HG03066 (cell line): ENCODE measurements around the gene RNASEH2C.
"Not testable (repeated sequence)": the region's sequence is repeated elsewhere in the genome, so short reads cannot be mapped to it uniquely, and the experiment has no call there.

ENCODE experiments used
- ATAC-seq: cut with Tn5 transposase; IDR thresholded peaks from one replicate; pipeline ENCODE4 v1.9.1; 2021; ENCODE audit warnings: low read depth; ENCODE audit not compliant: unreplicated experiment

Gene RNASEH2C

GRCh38 chr11:65692367-65692766 is 28.2 kb downstream of the RNASEH2C start:
- ATAC-seq, result no peak

DNA sequence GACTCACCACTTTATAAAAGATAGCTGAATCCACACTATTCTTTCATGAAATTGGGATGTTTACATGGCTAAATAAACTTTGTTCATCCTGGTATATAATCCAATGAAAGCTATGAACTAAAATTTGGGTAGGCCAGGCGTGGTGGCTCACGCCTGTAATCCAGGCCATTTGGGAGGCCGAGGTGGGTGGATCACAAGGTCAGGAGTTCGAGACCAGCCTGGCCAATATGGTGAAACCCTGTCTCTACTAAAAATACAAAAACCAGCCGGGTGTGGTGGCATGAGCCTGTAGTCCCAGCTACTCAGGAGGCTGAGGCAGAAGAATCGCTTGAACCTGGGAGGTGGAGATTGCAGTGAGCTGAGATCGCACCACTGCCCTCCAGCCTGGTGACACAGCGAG is 28.8 kb downstream of the RNASEH2C start:
- not testable (repeated sequence) for ATAC-seq

GRCh38 chr11:65685981-65686380 is 34.6 kb downstream of the RNASEH2C start:
- ATAC-seq, result no peak

GRCh38 chr11:65683480-65683879 is 37.1 kb downstream of the RNASEH2C start:
- ATAC-seq, result not testable (repeated sequence)

DNA sequence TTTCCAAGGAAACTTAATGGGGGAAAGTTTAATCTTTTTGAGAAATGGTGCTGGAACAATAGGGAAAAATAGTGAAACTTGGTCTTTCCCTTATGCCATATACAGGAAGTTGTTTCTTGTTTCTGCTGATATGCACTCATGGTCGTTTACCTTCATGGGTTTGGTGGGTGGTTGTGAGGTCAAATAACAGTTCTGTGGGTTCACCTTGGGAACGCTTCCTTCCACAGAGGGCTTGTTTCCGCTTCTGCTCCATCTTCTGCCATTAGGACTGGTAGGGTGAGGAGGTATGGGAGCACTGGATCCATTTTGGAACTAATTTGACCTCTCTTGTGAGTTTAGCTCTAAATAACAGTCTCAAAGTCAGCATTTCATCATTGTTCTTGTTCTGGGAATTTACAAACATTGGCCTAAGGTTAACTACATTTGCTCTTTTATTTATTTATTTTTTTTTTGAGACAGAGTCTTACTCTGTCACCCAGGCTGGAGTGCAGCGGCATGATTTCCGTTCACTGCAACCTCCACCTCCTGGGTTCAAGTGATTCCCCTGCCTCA is 40.3 kb downstream of the RNASEH2C start:
- ATAC-seq, result no peak

DNA sequence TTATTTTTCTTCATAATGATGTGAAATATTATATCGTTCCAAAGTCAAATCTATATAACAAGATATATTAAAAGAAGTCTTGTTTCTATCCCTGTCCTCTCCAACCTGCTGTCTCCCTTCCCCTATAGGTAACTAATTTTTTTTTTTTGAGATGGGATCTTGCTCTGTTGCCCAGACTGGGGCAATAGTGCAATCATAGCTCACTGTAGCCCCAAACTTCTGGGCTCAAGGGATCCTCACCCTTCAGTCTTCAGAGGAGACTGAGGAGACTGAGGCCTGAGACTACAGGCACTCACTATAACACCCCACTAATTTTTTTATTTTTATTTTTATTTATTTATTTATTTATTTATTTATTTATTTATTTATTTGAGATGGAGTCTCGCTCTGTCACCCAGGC is 47.6 kb downstream of the RNASEH2C start:
- ATAC-seq, result no peak

GRCh38 chr11:65672180-65672860 is 48.3 kb downstream of the RNASEH2C start:
- ATAC-seq, result no peak
